ENCODE results near the gene RALGDS.

The RALGDS gene

GRCh38 chr9:133051281-133051900, 69.6 kb downstream of the RALGDS start:
- DNase-seq (ENCODE audit: low read depth in 2 of 2), result no peak

GRCh38 chr9:133050781-133051180, 70.3 kb downstream of the RALGDS start:
- no peak for DNase-seq (ENCODE audit: low read depth in 2 of 2)

- no peak for DNase-seq (ENCODE audit: low read depth in 2 of 2)
Measured at GRCh38 chr9:133050142-133050541, 70.9 kb downstream of the RALGDS start.

GRCh38 chr9:133049043-133049442, 72.0 kb downstream of the RALGDS start:
- no peak for DNase-seq (ENCODE audit: low read depth in 2 of 2)

- DNase-seq (ENCODE audit: low read depth in 2 of 2), result no peak
Measured at GRCh38 chr9:133048595-133048994, 72.4 kb downstream of the RALGDS start.
